PC-3 (cell line): Measurements from ENCODE around the gene EEIG1.

Source experiments
- CTCF ChIP-seq: fragments of 300-600 bp; sonication (generic); conservative IDR thresholded peaks from 2 replicates; pipeline ENCODE4 v1.5.1; 2017; ENCODE audit warnings: antibody characterized with exemption, low read depth, mild to moderate bottlenecking, low read length
- EZH2 ChIP-seq: fragments of 300-600 bp; sonication (generic); IDR thresholded peaks from one replicate; pipeline ENCODE4 v1.6.1; 2017; ENCODE audit warnings: antibody characterized with exemption, mild to moderate bottlenecking, low read length; ENCODE audit not compliant: unreplicated experiment

DNA sequence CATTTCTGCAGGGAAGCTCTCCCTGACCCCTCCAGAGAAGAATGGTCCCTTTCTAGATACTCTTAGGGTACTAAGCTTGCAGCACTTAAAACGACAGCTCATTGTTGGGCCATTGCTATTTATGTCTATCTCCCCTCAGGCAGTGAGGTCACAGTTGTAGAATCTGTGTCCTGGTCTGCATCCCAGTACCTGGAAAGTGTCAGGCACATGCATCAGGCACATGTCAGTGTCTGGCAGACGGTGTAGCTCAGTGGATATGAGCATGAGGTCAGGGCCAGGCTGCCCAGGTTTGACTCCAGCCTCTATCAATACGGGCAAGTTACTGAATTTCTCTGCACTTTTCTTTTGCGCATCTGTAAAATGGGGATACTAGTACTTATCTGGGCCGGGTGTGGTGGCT, 22.2 kb upstream of the EEIG1 start:
- TF ChIP-seq CTCF (no peak), EZH2 (no peak)
